HL-60 (cell line): ENCODE measurements around the gene AFF3.

Source experiments
- GABPA ChIP-seq: IDR thresholded peaks from 2 replicates; pipeline ENCODE4 v1.6.1; 2012; ENCODE audit warnings: low read depth
- POLR2AphosphoS5 ChIP-seq: IDR thresholded peaks from 2 replicates; pipeline ENCODE4 v1.6.1; 2012; ENCODE audit warnings: low read depth
- SPI1 ChIP-seq: IDR thresholded peaks from 2 replicates; pipeline ENCODE4 v1.6.1; 2012; ENCODE audit warnings: low read depth, mild to moderate bottlenecking, borderline replicate concordance
- TF ChIP-seq, protein P1 (sequence below): IDR thresholded peaks from one replicate; pipeline ENCODE4 v1.5.1; 2011; ENCODE audit warnings: low read length, control low read depth, inconsistent platforms; ENCODE audit not compliant: insufficient read depth
- TF ChIP-seq, protein P2 (sequence below): IDR thresholded peaks from 2 replicates; pipeline ENCODE4 v1.6.1; 2012; ENCODE audit warnings: low read depth; ENCODE audit not compliant: insufficient replicate concordance

DNA sequence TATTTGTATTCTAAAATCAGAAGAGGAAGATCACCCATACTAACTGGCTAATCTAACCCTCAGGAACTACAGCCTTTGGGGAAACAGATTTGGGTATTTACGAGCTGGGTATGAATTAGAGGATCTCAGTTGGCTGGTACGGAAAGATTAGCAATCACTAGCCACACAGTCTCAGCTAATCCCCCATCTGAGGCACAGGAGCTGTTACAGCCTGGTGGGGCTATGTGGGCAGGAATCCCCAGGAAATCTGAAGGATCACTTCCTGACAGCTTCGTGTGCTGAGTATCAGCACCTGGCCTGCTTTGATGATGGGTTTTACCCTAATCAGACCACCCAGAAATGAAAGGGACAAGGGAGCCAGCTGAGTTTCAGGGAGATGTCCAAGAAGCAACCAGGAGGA, 206.3 kb downstream of the AFF3 start:
- TF ChIP-seq, protein P1, sequence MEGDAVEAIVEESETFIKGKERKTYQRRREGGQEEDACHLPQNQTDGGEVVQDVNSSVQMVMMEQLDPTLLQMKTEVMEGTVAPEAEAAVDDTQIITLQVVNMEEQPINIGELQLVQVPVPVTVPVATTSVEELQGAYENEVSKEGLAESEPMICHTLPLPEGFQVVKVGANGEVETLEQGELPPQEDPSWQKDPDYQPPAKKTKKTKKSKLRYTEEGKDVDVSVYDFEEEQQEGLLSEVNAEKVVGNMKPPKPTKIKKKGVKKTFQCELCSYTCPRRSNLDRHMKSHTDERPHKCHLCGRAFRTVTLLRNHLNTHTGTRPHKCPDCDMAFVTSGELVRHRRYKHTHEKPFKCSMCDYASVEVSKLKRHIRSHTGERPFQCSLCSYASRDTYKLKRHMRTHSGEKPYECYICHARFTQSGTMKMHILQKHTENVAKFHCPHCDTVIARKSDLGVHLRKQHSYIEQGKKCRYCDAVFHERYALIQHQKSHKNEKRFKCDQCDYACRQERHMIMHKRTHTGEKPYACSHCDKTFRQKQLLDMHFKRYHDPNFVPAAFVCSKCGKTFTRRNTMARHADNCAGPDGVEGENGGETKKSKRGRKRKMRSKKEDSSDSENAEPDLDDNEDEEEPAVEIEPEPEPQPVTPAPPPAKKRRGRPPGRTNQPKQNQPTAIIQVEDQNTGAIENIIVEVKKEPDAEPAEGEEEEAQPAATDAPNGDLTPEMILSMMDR = no peak
- TF ChIP-seq POLR2AphosphoS5 (no peak), SPI1 (no peak), GABPA (no peak)
- TF ChIP-seq, protein P2, sequence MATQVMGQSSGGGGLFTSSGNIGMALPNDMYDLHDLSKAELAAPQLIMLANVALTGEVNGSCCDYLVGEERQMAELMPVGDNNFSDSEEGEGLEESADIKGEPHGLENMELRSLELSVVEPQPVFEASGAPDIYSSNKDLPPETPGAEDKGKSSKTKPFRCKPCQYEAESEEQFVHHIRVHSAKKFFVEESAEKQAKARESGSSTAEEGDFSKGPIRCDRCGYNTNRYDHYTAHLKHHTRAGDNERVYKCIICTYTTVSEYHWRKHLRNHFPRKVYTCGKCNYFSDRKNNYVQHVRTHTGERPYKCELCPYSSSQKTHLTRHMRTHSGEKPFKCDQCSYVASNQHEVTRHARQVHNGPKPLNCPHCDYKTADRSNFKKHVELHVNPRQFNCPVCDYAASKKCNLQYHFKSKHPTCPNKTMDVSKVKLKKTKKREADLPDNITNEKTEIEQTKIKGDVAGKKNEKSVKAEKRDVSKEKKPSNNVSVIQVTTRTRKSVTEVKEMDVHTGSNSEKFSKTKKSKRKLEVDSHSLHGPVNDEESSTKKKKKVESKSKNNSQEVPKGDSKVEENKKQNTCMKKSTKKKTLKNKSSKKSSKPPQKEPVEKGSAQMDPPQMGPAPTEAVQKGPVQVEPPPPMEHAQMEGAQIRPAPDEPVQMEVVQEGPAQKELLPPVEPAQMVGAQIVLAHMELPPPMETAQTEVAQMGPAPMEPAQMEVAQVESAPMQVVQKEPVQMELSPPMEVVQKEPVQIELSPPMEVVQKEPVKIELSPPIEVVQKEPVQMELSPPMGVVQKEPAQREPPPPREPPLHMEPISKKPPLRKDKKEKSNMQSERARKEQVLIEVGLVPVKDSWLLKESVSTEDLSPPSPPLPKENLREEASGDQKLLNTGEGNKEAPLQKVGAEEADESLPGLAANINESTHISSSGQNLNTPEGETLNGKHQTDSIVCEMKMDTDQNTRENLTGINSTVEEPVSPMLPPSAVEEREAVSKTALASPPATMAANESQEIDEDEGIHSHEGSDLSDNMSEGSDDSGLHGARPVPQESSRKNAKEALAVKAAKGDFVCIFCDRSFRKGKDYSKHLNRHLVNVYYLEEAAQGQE = no peak
